Hepatocyte (in vitro differentiated cells): ENCODE data around the gene WNK2. TPM values are rescaled to one million over a fixed set of nuclear protein-coding genes. Genes with fewer than 3 reads are reported as not detected.

Experiments used
- DNase-seq: peaks from one replicate; pipeline ENCODE4 v3.0.0-alpha.2; 2016; ENCODE audit warnings: low spot score
- H2AFZ ChIP-seq: fragments of 200-600 bp; sonication (generic); 2 replicates; pipeline ENCODE4 v1.6.0; 2016; ENCODE audit warnings: antibody characterized with exemption, mild to moderate bottlenecking
- H3K27ac ChIP-seq: fragments of 200-600 bp; sonication (generic); 2 replicates; pipeline ENCODE4 v1.5.1; 2016; ENCODE audit warnings: mild to moderate bottlenecking
- H3K27me3 ChIP-seq: fragments of 200-600 bp; sonication (generic); 2 replicates; pipeline ENCODE4 v1.6.1; 2016
- H3K36me3 ChIP-seq: fragments of 200-600 bp; sonication (generic); replicated peaks from 2 replicates; pipeline ENCODE4 v1.5.1; 2016; ENCODE audit warnings: low read depth; ENCODE audit not compliant: insufficient read depth
- H3K4me1 ChIP-seq: fragments of 200-600 bp; sonication (generic); 2 replicates; pipeline ENCODE4 v1.5.1; 2016; ENCODE audit warnings: mild to moderate bottlenecking, moderate library complexity; ENCODE audit not compliant: insufficient read depth
- H3K4me2 ChIP-seq: fragments of 200-600 bp; sonication (generic); 2 replicates; pipeline ENCODE4 v1.6.0; 2016
- H3K4me3 ChIP-seq: fragments of 200-600 bp; sonication (generic); 2 replicates; pipeline ENCODE4 v1.5.1; 2016; ENCODE audit warnings: mild to moderate bottlenecking
- H3K79me2 ChIP-seq: fragments of 200-600 bp; sonication (generic); 2 replicates; pipeline ENCODE4 v1.6.0; 2017; ENCODE audit warnings: mild to moderate bottlenecking
- H3K9me2 ChIP-seq: fragments of 200-600 bp; sonication (generic); replicated peaks from 2 replicates; pipeline ENCODE4 v1.6.0; 2017; ENCODE audit warnings: mild to moderate bottlenecking; ENCODE audit not compliant: insufficient read depth
- H3K9me3 ChIP-seq: fragments of 200-600 bp; sonication (generic); 2 replicates; pipeline ENCODE4 v1.5.1; 2016; ENCODE audit warnings: low read depth, mild to moderate bottlenecking
- H4K20me1 ChIP-seq: fragments of 200-600 bp; sonication (generic); 2 replicates; pipeline ENCODE4 v1.6.0; 2016; ENCODE audit warnings: mild to moderate bottlenecking; ENCODE audit not compliant: insufficient read depth, poor library complexity, severe bottlenecking
- EZH2 ChIP-seq: fragments of 200-600 bp; sonication (generic); IDR thresholded peaks from 2 replicates; pipeline ENCODE4 v1.6.1; 2016; ENCODE audit warnings: antibody characterized with exemption, mild to moderate bottlenecking, borderline replicate concordance
- EZH2phosphoT487 ChIP-seq: fragments of 200-600 bp; sonication (generic); IDR thresholded peaks from one replicate; pipeline ENCODE4 v1.6.1; 2018; ENCODE audit warnings: antibody characterized with exemption, mild to moderate bottlenecking, low read depth, moderate library complexity; ENCODE audit not compliant: unreplicated experiment, severe bottlenecking
- WGBS: methylation state at CpG from one replicate; pipeline ENCODE4 v1.1.6; 2016; ENCODE audit warnings: low lambda C conversion rate; ENCODE audit errors: missing lambda C conversion rate; 5-methylcytosine and 5-hydroxymethylcytosine counted together
- polyA plus RNA-seq: library from polyadenylated mRNA; unstranded; fragments of >200 nt; fragmentation: Nextera tagmentation; extraction: Ambion mirVana; gene quantifications from 2 replicates; pipeline ENCODE4 v1.2.1, GENCODE V29; 2016
- total RNA-seq: library from RNA; depleted of rRNA; stranded (reverse); fragments of >200 nt; gene quantifications from 2 replicates; pipeline ENCODE4 v1.2.3, GENCODE V29; 2014
- TF ChIP-seq, protein P1 (sequence below): fragments of 200-600 bp; sonication (generic); IDR thresholded peaks from 2 replicates; pipeline ENCODE4 v1.5.1; 2016; ENCODE audit warnings: antibody characterized with exemption, mild to moderate bottlenecking; ENCODE audit not compliant: poor library complexity

Gene WNK2
- total and polyA plus RNA-seq, 2 experiments from 2014 or later = 8.9 to 13.5 TPM

DNA sequence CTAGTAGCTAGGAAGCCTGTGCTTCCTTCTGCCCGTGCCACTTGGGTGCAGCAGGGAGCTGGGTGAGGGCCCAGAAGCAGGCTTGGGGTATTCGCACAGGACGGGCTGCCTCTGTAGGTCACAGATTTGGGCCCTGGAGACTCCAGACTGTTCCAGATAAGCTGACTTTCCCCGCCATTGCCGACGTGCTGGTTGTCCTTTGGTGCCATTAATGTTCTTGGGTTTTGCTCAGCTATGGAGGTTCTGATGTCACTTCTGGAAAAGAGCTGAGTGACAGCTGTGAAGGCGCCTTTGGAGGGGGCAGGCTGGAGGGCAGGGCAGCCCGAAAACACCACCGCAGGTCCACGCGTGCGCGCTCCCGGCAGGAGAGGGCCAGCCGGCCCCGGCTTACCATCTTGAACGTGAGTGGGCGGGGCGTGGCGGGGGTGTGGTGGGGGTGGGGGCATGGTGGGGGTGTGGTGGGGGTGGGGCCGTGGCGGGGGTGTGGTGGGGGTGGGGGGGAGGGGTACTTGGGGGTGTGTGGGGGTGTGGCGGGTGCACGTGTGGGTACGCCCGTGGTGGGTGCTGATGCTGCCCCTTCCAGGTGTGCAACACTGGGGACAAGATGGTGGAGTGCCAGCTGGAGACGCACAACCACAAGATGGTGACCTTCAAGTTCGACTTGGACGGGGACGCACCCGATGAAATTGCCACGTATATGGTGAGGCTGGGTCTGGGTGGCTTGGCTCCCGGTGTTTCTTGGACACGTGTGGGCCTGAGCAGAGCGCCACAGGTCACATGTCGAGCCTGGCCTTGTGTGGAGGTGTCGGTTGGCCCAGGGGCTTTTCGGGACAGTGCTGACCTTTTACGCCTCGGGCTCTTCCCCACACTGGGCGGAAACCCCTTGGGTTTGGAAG, 79.6 kb downstream of the WNK2 start:
- Histone ChIP-seq H3K27ac (no peak overlapping the region), H3K4me2 (no peak overlapping the region), H3K79me2 (no peaks in the 10 kb centered on the region), H3K4me1 (no peaks in the 10 kb centered on the region), H3K9me2 (no peaks in the 10 kb centered on the region), H3K36me3 (no peaks in the 10 kb centered on the region), H4K20me1 (no peaks in the 10 kb centered on the region), H3K9me3 (no peaks in the 10 kb centered on the region), H3K4me3 (no peak overlapping the region), H3K27me3 (no peaks in the 10 kb centered on the region), H2AFZ (no peak overlapping the region)
- 93% methylated on average over 35 of the region's 41 CpGs for WGBS
- no peak for TF ChIP-seq EZH2
- no peak for TF ChIP-seq EZH2phosphoT487
- TF ChIP-seq, protein P1, sequence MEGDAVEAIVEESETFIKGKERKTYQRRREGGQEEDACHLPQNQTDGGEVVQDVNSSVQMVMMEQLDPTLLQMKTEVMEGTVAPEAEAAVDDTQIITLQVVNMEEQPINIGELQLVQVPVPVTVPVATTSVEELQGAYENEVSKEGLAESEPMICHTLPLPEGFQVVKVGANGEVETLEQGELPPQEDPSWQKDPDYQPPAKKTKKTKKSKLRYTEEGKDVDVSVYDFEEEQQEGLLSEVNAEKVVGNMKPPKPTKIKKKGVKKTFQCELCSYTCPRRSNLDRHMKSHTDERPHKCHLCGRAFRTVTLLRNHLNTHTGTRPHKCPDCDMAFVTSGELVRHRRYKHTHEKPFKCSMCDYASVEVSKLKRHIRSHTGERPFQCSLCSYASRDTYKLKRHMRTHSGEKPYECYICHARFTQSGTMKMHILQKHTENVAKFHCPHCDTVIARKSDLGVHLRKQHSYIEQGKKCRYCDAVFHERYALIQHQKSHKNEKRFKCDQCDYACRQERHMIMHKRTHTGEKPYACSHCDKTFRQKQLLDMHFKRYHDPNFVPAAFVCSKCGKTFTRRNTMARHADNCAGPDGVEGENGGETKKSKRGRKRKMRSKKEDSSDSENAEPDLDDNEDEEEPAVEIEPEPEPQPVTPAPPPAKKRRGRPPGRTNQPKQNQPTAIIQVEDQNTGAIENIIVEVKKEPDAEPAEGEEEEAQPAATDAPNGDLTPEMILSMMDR = no peak
- peak; percentile 3 for DNase-seq

DNA sequence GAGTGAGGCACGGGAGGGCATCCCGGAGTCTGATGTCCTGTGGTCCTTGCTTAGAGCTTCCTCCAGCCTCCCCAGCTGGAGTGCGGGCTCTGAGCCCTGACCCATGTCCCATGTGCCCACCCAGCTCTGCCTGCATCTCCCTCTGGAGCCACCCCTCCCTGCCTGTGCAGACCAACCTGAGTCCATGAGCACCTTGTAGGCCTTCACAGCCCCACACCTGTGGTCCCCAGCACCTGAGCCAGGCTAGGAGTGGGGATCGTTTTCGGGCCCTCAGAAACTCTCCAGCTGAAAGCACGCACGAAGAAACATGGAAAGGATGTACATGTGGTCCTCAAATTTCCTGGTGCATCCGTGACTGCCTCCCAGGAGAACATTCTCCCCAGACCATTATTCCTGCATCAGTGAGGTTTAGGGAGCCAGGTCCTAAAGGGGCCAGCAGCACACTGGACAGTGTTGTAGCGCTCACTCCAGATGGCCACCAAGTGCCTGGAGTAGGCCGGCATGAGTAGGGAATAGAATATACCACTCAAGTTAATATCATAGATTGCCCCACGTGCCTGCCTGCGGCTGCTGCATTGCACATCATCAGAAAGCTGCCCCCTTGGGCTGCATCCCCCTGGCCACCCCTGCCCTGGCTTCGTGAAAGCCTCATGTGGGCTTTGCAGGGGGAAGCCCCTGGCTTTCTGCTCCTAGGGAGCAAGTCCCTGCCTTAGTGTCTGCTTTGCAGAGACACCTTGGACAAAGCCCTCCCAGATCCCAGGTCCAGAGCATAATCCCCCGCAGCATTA, 80.6 kb downstream of the WNK2 start:
- Histone ChIP-seq H3K36me3 (no peaks in the 10 kb centered on the region), H3K4me1 (no peaks in the 10 kb centered on the region)

DNA sequence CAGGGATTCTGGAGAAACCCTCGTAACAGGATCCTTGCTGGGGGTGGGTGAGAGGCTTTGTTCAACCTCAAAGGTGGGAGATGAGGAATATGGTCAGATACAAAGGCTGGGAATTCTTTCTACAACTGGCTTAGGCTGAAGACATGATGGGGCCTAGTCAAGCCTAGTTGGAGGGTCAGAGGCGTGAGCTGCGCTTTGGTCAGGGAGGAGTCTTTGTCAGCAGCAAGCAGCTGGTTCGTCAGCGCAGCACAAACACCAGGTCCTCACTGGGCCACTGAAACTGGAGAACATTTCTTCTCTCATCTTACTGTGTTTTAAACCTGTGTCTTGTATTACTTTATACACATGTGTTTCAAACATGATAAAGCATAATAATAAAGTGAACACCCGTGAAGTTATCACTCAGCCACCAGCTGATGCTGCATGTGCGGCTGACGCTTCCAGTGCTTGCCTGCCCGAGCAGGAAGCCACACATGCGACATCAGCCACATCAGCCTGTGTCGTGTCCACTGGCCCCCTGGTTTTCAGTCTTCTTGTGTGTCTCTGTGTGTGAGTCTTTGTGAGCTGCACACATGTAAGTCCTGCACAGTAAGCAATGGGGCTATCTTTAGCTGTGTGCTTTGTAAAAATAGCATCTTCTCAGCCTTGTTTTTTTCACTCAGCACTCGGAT, 81.5 kb downstream of the WNK2 start:
- 93% methylated on average over 12 of the region's 12 CpGs for WGBS
- TF ChIP-seq EZH2 (no peak), EZH2phosphoT487 (no peak)
- TF ChIP-seq, protein P1 = no peak
- Histone ChIP-seq H3K4me1 (no peaks in the 10 kb centered on the region), H3K27ac (no peak overlapping the region), H2AFZ (no peak overlapping the region), H3K4me2 (no peak overlapping the region), H3K79me2 (no peaks in the 10 kb centered on the region), H3K9me3 (no peaks in the 10 kb centered on the region), H3K27me3 (no peaks in the 10 kb centered on the region), H3K36me3 (no peaks in the 10 kb centered on the region), H3K9me2 (no peaks in the 10 kb centered on the region), H3K4me3 (no peak overlapping the region), H4K20me1 (no peaks in the 10 kb centered on the region)
- no peak for DNase-seq

More for the DNA sequence above, 80.6 kb downstream of the WNK2 start:
- Histone ChIP-seq H3K4me2 (no peak overlapping the region), H4K20me1 (no peaks in the 10 kb centered on the region), H3K27me3 (no peaks in the 10 kb centered on the region), H3K4me3 (no peak overlapping the region), H3K9me2 (no peaks in the 10 kb centered on the region), H3K79me2 (no peaks in the 10 kb centered on the region), H2AFZ (no peak overlapping the region), H3K27ac (no peak overlapping the region), H3K9me3 (no peaks in the 10 kb centered on the region)
- peak; percentile 2 for DNase-seq
- TF ChIP-seq EZH2phosphoT487 (no peak), EZH2 (no peak)
- TF ChIP-seq, protein P1 = no peak
- WGBS = 88% methylated on average over 14 of the region's 14 CpGs
